ENCODE results near the gene ZNF853.

DNA sequence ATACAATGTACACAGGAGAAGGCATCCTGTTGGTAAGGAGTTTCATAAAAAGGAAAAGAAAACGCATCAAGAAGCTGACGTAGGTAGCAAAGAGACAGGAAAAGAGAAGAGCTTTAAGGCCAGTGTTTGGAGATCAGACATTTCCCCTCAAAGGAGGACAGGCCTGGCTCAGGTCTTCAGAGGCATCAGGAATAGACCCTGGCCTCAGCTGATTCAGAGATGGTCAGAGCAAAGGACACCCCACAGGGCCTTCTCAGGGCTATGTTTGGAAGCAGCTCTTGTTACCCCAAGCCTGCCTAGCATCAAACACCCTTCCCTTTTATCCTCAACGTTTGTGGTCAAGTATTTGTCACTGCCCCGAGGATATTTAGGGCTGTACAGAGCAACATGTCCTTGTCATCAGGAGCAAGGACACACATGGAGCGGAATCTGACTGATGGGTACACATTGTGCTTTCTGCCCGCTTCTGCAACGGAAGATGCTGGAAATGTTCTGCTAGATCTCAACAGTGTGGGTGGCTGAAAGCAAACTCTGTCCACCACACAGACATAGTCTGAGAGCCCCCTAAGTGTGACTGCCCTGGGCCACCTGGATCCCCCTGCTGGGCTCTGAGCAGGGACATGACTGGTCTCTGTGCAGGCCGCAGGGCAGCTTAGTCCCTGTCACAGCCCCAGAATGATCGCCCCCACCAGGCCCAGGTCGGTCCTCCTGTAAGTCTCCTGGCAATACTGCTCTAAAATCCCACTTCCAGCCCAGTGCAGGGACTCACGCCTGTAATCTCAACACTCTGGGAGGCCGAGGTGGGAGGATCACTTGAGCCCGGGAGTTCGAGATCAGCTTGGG, 39.2 kb upstream of the ZNF853 start:
- TF ChIP-seq CTCF (IDR thresholded peaks at IDR 0.05) (no peak), YY1 (IDR thresholded peaks at IDR 0.05; ENCODE audit: low read depth) (no peak), NFIC (IDR thresholded peaks at IDR 0.05; ENCODE audit: borderline replicate concordance) (no peak), FOXM1 (IDR thresholded peaks at IDR 0.05; ENCODE audit: low read depth) (no peak), JUND (IDR thresholded peaks at IDR 0.05) (no peak), POLR2AphosphoS5 (IDR thresholded peaks at IDR 0.05; ENCODE audit: low read depth, low read length) (0 out of 2 replicates have a peak, but pooled peaks have one; percentile 20), USF2 (IDR thresholded peaks at IDR 0.05; ENCODE audit: borderline replicate concordance, low read depth, low read length) (no peak), GABPA (IDR thresholded peaks at IDR 0.05; ENCODE audit: low read depth) (no peak), TCF12 (IDR thresholded peaks at IDR 0.05) (no peak), RCOR1 (IDR thresholded peaks at IDR 0.05; ENCODE audit: low read length) (no peak), RAD21 (IDR thresholded peaks at IDR 0.05; ENCODE audit: low read length) (no peak)
- TF ChIP-seq, protein P1, sequence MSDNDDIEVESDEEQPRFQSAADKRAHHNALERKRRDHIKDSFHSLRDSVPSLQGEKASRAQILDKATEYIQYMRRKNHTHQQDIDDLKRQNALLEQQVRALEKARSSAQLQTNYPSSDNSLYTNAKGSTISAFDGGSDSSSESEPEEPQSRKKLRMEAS (IDR thresholded peaks at IDR 0.05; ENCODE audit: low read depth) = no peak
